Heart left ventricle (tissue), 16 donors: ENCODE data around the gene ODF4. TPM values are rescaled to one million over a fixed set of nuclear protein-coding genes. Genes with fewer than 3 reads are reported as not detected.
"Not testable (repeated sequence)": the region's sequence is repeated elsewhere in the genome, so short reads cannot be mapped to it uniquely, and the experiment has no call there.

Source experiments
- ATAC-seq, 4 donors: fragments of 200-7000 bp; cut with Tn5 transposase; one replicate each; pipeline ENCODE4 v1.9.1; 2020 to 2022; ENCODE audit warnings: moderate library complexity in 4 of 4, mild to moderate bottlenecking in 3 of 4, moderate number of reproducible peaks in 1 of 4
- DNase-seq, 5 donors: peaks; one replicate each; pipeline ENCODE4 v3.0.0-alpha.2; 2020
- H3K27ac ChIP-seq, 12 donors: fragments of 200-600 bp; sonication (generic) in 4 of 12; one replicate each; pipeline versions ENCODE4 v1.5.0 to v1.8.0; 2016 to 2022; ENCODE audit warnings: mild to moderate bottlenecking in 2 of 12
- H3K27me3 ChIP-seq, 9 donors: fragments of 200-600 bp; sonication (generic) in 2 of 9; one replicate each; pipeline versions ENCODE4 v1.5.1 to v1.8.0; 2016 to 2022; ENCODE audit warnings: mild to moderate bottlenecking in 3 of 9
- H3K36me3 ChIP-seq, 9 donors: fragments of 200-600 bp; sonication (generic) in 2 of 9; one replicate each; pipeline versions ENCODE4 v1.5.0 to v1.8.0; 2018 to 2022; ENCODE audit warnings: mild to moderate bottlenecking in 2 of 9
- H3K4me1 ChIP-seq, 12 donors: fragments of 200-600 bp; sonication (generic) in 4 of 12; one replicate each; pipeline versions ENCODE4 v1.5.0 to v1.8.0; 2016 to 2022; ENCODE audit warnings: mild to moderate bottlenecking in 3 of 12
- H3K4me3 ChIP-seq, 12 donors: fragments of 200-600 bp; sonication (generic) in 4 of 12; one replicate each; pipeline versions ENCODE4 v1.5.0 to v1.8.0; 2017 to 2022; ENCODE audit warnings: mild to moderate bottlenecking in 9 of 12, moderate library complexity in 4 of 12
- H3K9me3 ChIP-seq, 12 donors: fragments of 200-600 bp; sonication (generic) in 4 of 12; one replicate each; pipeline versions ENCODE4 v1.5.0 to v1.8.0; 2016 to 2022; ENCODE audit warnings: mild to moderate bottlenecking in 1 of 12
- CTCF ChIP-seq, 12 donors: fragments of 200-600 bp; sonication (generic) in 4 of 12; IDR thresholded peaks; one replicate each; pipeline versions ENCODE4 v1.5.0 to v1.8.0; 2018 to 2022; ENCODE audit warnings: antibody characterized with exemption in 12 of 12, mild to moderate bottlenecking in 5 of 12
- POLR2A ChIP-seq, 2 donors: fragments of 450-650 bp; IDR thresholded peaks; one replicate each; pipeline ENCODE4 v1.6.1; 2017; ENCODE audit warnings: antibody characterized with exemption in 2 of 2, mild to moderate bottlenecking in 2 of 2, moderate library complexity in 2 of 2
- WGBS, 4 donors: extraction: QIAGEN DNeasy Blood & Tissue Kit in 2 of 4; methylation state at CpG; one replicate each; pipeline versions ENCODE4 v1.1.5 to v1.1.7; 2013 to 2018; 5-methylcytosine and 5-hydroxymethylcytosine counted together
- intact Hi-C, 10 donors: fragments of 100-400 bp; cut with DNase I; formaldehyde crosslinking; loops; one replicate each; pipeline versions ENCODE4 v1.11.1 to v1.14.2; 2022
- polyA plus RNA-seq, 2 donors: library from polyadenylated mRNA; stranded (reverse); fragments of 200-250 nt; gene quantifications; one replicate each; pipeline ENCODE4 v1.2.3, GENCODE V29; 2013
- total RNA-seq, 9 donors: library from RNA; depleted of rRNA in 2 of 9; stranded (reverse); fragments of >200 nt in 2 of 9; fragmentation: NEBNext Ultra II Directional in 3 of 9; extraction: Animal tissue kit (Norgen Biotek cat#: 25700) in 3 of 9; gene quantifications; one replicate each; pipeline versions ENCODE4 v1.1.0 to v1.2.4, GENCODE V29; 2016 to 2023
- donor health status: ischemic (EF 13 %, LVEDD 7.1; RV severe dilation, severe dysfunction).
- donor health status: healthy with polysubstance abuse.
- donor health status: DM: no; HTN: yes; CAD: no.
- donor health status: DM: no; HTN: no; CAD: no.
- donor health status: ischemic (EF 25% LVEDD 6.9; RV normal size, moderate dysfunction).
- donor health status: ischemic (EF 25% LVEDD 5.7; RV mildly dilated, moderate dysfunction).
- donor health status: healthy.
- donor health status: DM: yes; HTN: yes; CAD: no.
- donor health status: ischemic (EF 35%, LVEDD 5.7; RV mildly dilated, moderate dysfunction).
- donor health status: nonischemic (EF 11% LVEDD 7.7; RV severe dilation, severe dysfunction).
- donor health status: DM: yes; HTN: yes; CAD: no.
- donor health status: PGD.
- donor health status: ischemic (EF 29% LVEDD 5.4; RV normal size, mild dysfunction).
- donor health status: nonischemic (EF 23%, LVEDD 6.1; RV moderate dilation, normal function).

The ODF4 gene
- total and polyA plus RNA-seq, 11 donors, result not detected

GRCh38 chr17:8376271-8377067 lies 36.8 kb downstream of the ODF4 start, which contains the start of gene KRABD2:
Gene KRABD2, minus strand, starts transcription at chr17:8376704.
- peak; percentile 92 to 98 (median 97) for ATAC-seq

GRCh38 chr17:8377422-8377821 lies 37.8 kb downstream of the ODF4 start:
- H3K4me1 ChIP-seq, result peaks cover 0 to 60% (median 39%) of the 10 kb centered on the region in 12 donors
- ATAC-seq (no peak), DNase-seq (no peak)
- no peak overlapping the region for H3K4me3 ChIP-seq
- no peaks in the 10 kb centered on the region for H3K27me3 ChIP-seq
- H3K36me3 ChIP-seq, result peaks cover 0 to 56% (median 50%) of the 10 kb centered on the region in 9 donors
- intact Hi-C loops, result loop anchor here in 8 of 10 donors (2.0 to 10.0 kb wide), 7 partner anchors 51 to 183 kb away; partner anchors contain the start of genes ARHGEF15 (in 4 of the 8), BORCS6 (in 1 of the 8), CTC1 (in 1 of the 8) and PFAS (in 1 of the 8)
- H3K9me3 ChIP-seq, result no peaks in the 10 kb centered on the region
- TF ChIP-seq CTCF (IDR thresholded peaks at IDR 0.05), result no peak
- TF ChIP-seq POLR2A (IDR thresholded peaks at IDR 0.05), result no peak
- 90 to 94% (median 91%) methylated on average over 4 of the region's 4 CpGs for WGBS, 4 donors
- peak overlapping the region in 11 of 12 donors; percentile 77 to 98 (median 93) for H3K27ac ChIP-seq

More at GRCh38 chr17:8376271-8377067, 36.8 kb downstream of the ODF4 start, which contains the start of gene KRABD2:
- 1 to 2% (median 2%) methylated on average over 20 to 41 of the region's 41 CpGs for WGBS, 4 donors
- peak; percentile 35 to 86 (median 51) for TF ChIP-seq CTCF (IDR thresholded peaks at IDR 0.05)
- peak in 1 of 2 donors; percentile 82 for TF ChIP-seq POLR2A (IDR thresholded peaks at IDR 0.05)
- H3K36me3 ChIP-seq, result peaks cover 0 to 59% (median 48%) of the 10 kb centered on the region in 9 donors
- intact Hi-C loops, result loop anchor here in 8 of 10 donors (2.0 to 10.0 kb wide), 7 partner anchors 50 to 182 kb away; partner anchors contain the start of genes ARHGEF15 (in 4 of the 8), BORCS6 (in 1 of the 8), CTC1 (in 1 of the 8) and PFAS (in 1 of the 8)
- H3K27ac ChIP-seq, result peak within 1 kb of the TSS; percentile 69 to 98 (median 93)
- no peaks in the 10 kb centered on the region for H3K9me3 ChIP-seq
- peak within 1 kb of the TSS; percentile 40 to 97 (median 81) for H3K4me3 ChIP-seq
- DNase-seq, result peak; percentile 93 to 96 (median 95)
- H3K27me3 ChIP-seq, result no peaks in the 10 kb centered on the region
- peaks cover 0 to 52% (median 35%) of the 10 kb centered on the region in 12 donors for H3K4me1 ChIP-seq

- not testable (repeated sequence) for H3K4me3 ChIP-seq, H3K27me3 ChIP-seq, DNase-seq, ATAC-seq, H3K27ac ChIP-seq, H3K9me3 ChIP-seq
- peaks cover 0 to 54% (median 50%) of the 10 kb centered on the region in 9 donors for H3K36me3 ChIP-seq
- H3K4me1 ChIP-seq, result peaks cover 0 to 60% (median 38%) of the 10 kb centered on the region in 12 donors
- intact Hi-C loops, result loop anchor here in 8 of 10 donors (5.0 to 10.0 kb wide), 6 partner anchors 53 to 183 kb away; partner anchors contain the start of genes ARHGEF15 (in 4 of the 8), BORCS6 (in 1 of the 8), CTC1 (in 1 of the 8) and PFAS (in 1 of the 8)
- 80 to 88% (median 83%) methylated on average over 8 of the region's 8 CpGs for WGBS, 4 donors
Measured at GRCh38 chr17:8378117-8378516, 38.5 kb downstream of the ODF4 start.

- WGBS, 4 donors, result 57 to 69% (median 62%) methylated on average over 3 of the region's 3 CpGs
- DNase-seq (no peak), ATAC-seq (no peak)
- intact Hi-C loops, result loop anchor here in 2 of 10 donors (5.0 to 10.0 kb wide), 2 partner anchors 55 to 68 kb away; partner anchors contain the start of genes ARHGEF15 (in 1 of the 2) and NDEL1 (in 1 of the 2)
- no peaks in the 10 kb centered on the region for H3K27me3 ChIP-seq
- peak overlapping the region in 1 of 12 donors; percentile 2 for H3K27ac ChIP-seq
- H3K9me3 ChIP-seq, result no peaks in the 10 kb centered on the region
- TF ChIP-seq POLR2A (IDR thresholded peaks at IDR 0.05), result no peak
- no peak for TF ChIP-seq CTCF (IDR thresholded peaks at IDR 0.05)
- H3K36me3 ChIP-seq, result peaks cover 0 to 54% (median 50%) of the 10 kb centered on the region in 9 donors
- no peak overlapping the region for H3K4me3 ChIP-seq
- H3K4me1 ChIP-seq, result peaks cover 0 to 65% (median 39%) of the 10 kb centered on the region in 12 donors
Measured at GRCh38 chr17:8380049-8380448, 40.4 kb downstream of the ODF4 start.
